GM10248 (cell line): ENCODE measurements around the gene KLK6.

Experiments
- CTCF ChIA-PET: fragments of 300-600 bp; sonication (Branson Sonifier 250); formaldehyde crosslinking; extraction: SDS; loops from one replicate; lab custom pipeline; 2021; ENCODE audit warnings: antibody characterized with exemption; lab: Yijun Ruan, JAX
- POLR2A ChIA-PET: fragments of 350-650 bp; sonication (Branson Sonifier 250); formaldehyde crosslinking; extraction: SDS; loops from one replicate; lab custom pipeline; 2020; ENCODE audit warnings: antibody characterized with exemption; lab: Yijun Ruan, JAX
- DNase-seq: peaks from one replicate; pipeline ENCODE4 v3.0.0; 2012; ENCODE audit errors: extremely low spot score
- TF ChIP-seq, protein P1 (sequence below): IDR thresholded peaks from 2 replicates; pipeline ENCODE4 v1.5.1; 2012; ENCODE audit warnings: mild to moderate bottlenecking, low read depth; ENCODE audit errors: extremely low read depth, missing control alignments, control extremely low read depth

KLK6 gene

DNA sequence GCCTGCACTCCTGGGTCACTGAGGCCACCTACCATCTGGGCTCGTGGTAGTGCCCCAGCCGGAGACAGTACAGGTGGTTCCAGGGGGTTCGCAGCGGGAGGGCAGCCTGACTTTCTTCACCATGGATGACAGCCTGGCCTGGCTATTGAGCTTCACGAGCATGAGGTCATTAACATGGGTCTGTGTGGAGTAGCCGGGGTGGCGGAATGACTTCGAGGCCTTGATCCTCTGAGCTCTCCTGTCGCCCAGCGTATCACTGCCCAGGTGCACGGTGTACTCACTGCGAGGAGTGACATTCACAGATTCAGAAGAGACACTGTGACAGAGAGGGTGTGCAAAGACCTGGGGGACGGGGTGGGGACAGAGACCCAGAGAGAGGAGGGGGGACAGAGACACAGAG is 10.8 kb upstream of the KLK6 start:
- no peak for DNase-seq
- ChIA-PET CTCF (no interaction called here), POLR2A (no interaction called here)
- TF ChIP-seq, protein P1, sequence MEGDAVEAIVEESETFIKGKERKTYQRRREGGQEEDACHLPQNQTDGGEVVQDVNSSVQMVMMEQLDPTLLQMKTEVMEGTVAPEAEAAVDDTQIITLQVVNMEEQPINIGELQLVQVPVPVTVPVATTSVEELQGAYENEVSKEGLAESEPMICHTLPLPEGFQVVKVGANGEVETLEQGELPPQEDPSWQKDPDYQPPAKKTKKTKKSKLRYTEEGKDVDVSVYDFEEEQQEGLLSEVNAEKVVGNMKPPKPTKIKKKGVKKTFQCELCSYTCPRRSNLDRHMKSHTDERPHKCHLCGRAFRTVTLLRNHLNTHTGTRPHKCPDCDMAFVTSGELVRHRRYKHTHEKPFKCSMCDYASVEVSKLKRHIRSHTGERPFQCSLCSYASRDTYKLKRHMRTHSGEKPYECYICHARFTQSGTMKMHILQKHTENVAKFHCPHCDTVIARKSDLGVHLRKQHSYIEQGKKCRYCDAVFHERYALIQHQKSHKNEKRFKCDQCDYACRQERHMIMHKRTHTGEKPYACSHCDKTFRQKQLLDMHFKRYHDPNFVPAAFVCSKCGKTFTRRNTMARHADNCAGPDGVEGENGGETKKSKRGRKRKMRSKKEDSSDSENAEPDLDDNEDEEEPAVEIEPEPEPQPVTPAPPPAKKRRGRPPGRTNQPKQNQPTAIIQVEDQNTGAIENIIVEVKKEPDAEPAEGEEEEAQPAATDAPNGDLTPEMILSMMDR: no peak

DNA sequence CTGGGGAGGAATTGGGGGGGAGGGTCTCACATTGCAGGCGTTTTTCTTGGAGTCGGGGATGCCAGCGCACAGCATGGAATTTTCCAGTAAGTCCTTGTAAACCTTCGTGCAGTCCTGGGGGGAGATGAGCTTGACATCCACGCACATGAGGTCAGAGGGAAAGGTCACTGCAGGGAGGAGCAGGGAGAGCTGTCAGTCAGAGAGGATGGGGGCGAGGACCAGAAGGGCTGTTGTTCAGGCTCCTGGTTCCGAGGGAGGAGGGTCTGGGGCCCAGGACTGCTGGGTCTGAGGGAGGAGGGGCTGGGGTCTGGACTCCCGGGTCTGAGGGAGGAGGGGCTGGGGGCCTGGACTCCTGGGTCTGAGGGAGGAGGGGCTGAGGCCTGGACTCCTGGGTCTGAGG is 10.4 kb upstream of the KLK6 start:
- DNase-seq: no peak
- POLR2A ChIA-PET: no interaction called here
- CTCF ChIA-PET: no interaction called here
- TF ChIP-seq, protein P1: no peak

DNA sequence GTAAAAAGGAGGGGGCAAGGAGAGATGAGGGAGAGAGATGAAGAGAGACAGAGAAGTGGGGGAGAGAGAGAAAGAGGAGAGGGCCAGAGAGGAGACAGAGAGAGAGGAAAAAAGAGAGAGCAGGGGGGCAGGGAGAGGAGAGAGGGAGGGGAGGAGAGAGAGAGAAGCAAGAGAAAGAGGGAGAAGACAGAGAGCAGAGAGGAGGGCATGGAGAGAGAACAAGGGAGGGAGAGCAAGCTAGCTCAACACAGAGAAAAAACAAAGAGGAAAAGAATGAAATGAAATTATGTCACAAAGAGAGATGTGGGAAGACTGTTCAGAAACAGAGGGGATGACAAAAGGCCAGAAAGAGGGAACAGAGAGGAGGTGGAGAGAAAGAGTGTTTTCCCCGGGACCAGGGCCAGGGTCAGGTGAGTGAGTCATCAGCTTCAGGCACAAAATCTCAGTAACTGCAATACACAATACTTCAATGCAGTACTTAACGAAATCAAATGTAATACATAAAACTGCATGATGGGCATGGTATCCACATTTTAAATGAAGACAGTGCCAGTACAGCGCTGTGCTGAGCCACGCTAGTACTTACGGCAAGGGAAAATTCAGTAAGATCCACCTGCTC is 9.5 kb upstream of the KLK6 start:
- POLR2A ChIA-PET: no interaction called here
- no peak for DNase-seq
- CTCF ChIA-PET: no interaction called here
- TF ChIP-seq, protein P1: no peak

DNA sequence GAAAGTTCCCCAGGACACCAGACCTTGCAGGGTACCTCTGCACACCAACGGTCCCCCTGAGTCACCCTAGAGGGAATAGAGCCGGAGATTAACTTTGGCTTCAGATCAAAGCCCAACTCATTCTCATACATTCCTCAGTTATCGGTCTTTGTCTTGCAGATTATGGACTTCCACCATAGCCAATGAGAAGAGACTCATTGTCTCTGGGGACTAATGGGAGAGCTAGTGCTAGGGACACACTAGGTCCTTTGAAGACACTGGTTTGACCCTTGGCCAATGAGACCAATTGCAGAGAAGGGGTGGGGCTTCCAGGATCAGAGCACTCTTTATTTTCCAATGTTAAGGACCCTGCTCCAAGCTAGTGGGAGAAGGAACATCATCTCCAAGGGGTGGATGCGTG is 8.2 kb upstream of the KLK6 start:
- no peak for DNase-seq
- TF ChIP-seq, protein P1: no peak
- POLR2A ChIA-PET: no interaction called here
- CTCF ChIA-PET: no interaction called here

DNA sequence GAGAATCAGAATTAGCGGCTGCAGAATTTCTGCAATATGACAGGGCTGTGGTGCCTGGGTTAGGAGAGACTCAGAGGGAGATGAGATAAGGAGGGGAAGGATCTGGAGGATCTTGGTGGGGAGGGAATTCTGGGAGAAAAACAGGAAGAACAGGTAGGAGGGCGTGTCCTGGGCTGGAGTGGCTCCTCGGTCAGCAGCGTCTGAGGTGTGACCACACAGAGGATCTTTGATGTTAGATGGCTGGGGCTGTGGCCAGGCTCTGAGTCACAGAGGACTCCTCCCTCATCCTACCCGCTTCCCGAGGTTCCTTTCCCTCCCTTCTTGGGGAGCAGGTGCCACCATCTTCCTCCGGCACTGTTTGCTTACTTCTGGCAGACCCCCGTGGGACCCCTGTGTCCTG is 6.4 kb upstream of the KLK6 start:
- CTCF ChIA-PET: no interaction called here
- TF ChIP-seq, protein P1: no peak
- POLR2A ChIA-PET: no interaction called here

DNA sequence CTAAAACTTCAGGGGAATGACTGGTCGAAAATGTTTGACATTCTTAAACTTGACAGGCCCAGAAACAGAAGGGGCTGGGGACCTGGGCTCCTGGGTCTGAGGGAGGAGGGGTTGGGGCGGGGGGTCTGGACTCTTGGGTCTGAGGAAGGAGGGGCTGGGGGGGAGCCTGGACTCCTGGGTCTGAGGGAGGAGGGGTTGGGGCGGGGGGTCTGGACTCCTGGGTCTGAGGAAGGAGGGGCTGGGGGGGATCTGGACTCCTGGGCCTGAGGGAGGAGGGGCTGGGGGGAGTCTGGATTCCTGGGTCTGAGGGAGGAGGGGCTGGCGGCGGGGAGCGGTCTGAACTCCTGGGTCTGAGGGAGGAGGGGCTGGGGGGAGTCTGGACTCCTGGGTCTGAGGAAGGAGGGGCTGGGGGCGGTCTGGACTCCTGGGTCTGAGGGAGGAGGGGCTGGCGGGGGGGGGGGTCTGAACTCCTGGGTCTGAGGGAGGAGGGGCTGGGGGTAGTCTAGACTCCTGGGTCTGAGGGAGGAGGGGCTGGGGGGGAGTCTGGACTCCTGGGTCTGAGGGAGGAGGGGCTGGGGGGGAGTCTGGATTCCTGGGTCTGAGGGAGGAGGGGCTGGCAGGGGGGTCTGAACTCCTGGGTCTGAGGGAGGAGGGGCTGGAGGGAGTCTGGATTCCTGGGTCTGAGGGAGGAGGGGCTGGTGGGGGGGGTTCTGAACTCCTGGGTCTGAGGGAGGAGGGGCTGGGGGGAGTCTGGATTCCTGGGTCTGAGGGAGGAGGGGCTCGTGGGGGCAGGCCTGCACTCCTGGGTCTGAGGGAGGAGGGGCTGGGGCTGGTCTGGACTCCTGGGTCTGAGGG is 5.5 kb upstream of the KLK6 start:
- POLR2A ChIA-PET: no interaction called here
- TF ChIP-seq, protein P1: no peak
- CTCF ChIA-PET: no interaction called here
- DNase-seq: no peak

More for the DNA sequence above, 6.4 kb upstream of the KLK6 start:
- no peak for DNase-seq
